Smooth muscle cell of the umbilical artery (primary cell): ENCODE measurements around the gene OR2W3. TPM values are rescaled to one million over a fixed set of nuclear protein-coding genes. Genes with fewer than 3 reads are reported as not detected.

Experiments
- total RNA-seq: library from RNA; depleted of rRNA; stranded (reverse); fragments of >200 nt; gene quantifications from 2 replicates; pipeline ENCODE4 v1.2.3, GENCODE V29; 2014

Gene OR2W3
- total RNA-seq: not detected in 2 replicates

GRCh38 chr1:247895163-247895637 lies at the start of gene OR2W3:
Gene OR2W3 (plus strand): TSS chr1:247895587. CDS start chr1:247895587, 0 bp downstream.

DNA sequence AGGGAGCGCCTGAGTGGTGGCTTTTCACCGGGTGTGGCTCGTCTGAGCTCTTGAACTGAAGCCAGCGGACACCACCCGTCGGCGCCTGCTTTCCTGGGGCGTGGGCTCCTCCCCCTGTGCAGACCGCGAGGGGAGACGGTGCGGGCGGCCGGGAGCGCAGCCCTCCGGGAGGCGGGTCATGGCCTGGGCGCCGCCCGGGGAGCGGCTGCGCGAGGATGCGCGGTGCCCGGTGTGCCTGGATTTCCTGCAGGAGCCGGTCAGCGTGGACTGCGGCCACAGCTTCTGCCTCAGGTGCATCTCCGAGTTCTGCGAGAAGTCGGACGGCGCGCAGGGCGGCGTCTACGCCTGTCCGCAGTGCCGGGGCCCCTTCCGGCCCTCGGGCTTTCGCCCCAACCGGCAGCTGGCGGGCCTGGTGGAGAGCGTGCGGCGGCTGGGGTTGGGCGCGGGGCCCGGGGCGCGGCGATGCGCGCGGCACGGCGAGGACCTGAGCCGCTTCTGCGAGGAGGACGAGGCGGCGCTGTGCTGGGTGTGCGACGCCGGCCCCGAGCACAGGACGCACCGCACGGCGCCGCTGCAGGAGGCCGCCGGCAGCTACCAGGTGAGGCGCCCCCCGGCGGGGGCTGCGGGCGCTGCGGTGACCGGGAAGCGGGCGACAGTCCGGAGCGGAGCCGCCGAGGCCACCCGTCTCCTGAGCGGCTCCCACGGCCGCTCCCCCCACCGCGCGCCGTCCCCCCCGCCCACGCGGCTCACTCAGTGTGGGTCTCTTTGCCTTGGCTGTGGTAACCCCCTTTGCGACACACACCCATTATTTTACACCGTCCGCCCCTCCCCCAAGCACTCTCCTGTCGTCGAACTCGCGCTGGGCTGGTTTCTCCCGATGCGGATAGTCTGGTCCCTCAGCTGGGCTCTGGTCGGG lies 38.1 kb upstream of the OR2W3 start, which contains the start of gene TRIM58:
TRIM58 (plus strand) TSS at position 119 of the 916 bp plus-strand sequence; CDS start at position 179, 60 bp downstream.

DNA sequence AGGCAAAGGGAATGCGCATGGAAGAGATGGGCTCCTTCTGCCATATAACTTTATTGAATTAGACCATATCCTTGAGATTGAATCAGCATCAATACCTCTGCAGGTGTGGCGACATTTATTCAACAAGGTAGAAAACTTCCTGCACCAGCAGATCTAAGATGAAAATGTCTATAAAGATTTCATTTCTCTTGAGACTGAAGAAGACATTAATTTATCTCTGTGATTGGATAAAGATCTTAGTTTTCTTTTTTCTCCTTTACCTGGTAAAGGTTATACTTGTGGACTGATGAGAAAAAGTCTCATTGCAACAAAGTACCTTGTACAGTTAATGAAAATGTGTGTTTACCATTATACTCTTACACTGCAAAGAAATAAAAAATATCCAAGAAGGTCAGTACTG lies 24.6 kb downstream of the OR2W3 start, which contains the start of gene OR2T8:
OR2T8 (plus strand) TSS at position 301 of the 400 bp plus-strand sequence. CDS start 766 bp downstream, outside the sequence.

GRCh38 chr1:247924868-247925267 lies 29.5 kb downstream of the OR2W3 start, which contains the start of gene OR2AJ1:
Gene OR2AJ1 (plus strand): TSS chr1:247924889. CDS start chr1:247933769, 8,880 bp downstream.

Other genes with a start within 250 kb of the OR2W3 start
- not detected in 2 replicates for gene OR13G1, start 215.8 kb upstream of the OR2W3 start, total RNA-seq
- not detected in 2 replicates for gene OR6F1, start 178.9 kb upstream of the OR2W3 start, total RNA-seq
- not detected in 2 replicates for gene OR14K1, start 157.0 kb upstream of the OR2W3 start, total RNA-seq
- gene OR14A2, start 147.4 kb upstream of the OR2W3 start, total RNA-seq: not detected in 2 replicates
- not detected in 2 replicates for gene OR1C1, start 135.0 kb upstream of the OR2W3 start, total RNA-seq
- not detected in 2 replicates for gene OR14A16, start 71.5 kb upstream of the OR2W3 start, total RNA-seq
- not detected in 2 replicates for gene OR11L1, start 53.7 kb upstream of the OR2W3 start, total RNA-seq
- gene TRIM58, start 38.4 kb upstream of the OR2W3 start, total RNA-seq: 0.05 TPM in 1 of 2 replicates, not detected in the other
- not detected in 2 replicates for gene OR2T8, start 24.7 kb downstream of the OR2W3 start, total RNA-seq
- not detected in 2 replicates for gene OR2AJ1, start 29.3 kb downstream of the OR2W3 start, total RNA-seq
- gene OR2L8, start 53.3 kb downstream of the OR2W3 start, total RNA-seq: not detected in 2 replicates
- not detected in 2 replicates for gene OR2AK2, start 69.6 kb downstream of the OR2W3 start, total RNA-seq
- gene OR2L5, start 118.1 kb downstream of the OR2W3 start, total RNA-seq: not detected in 2 replicates
- gene OR2L2, start 134.5 kb downstream of the OR2W3 start, total RNA-seq: not detected in 2 replicates
- gene OR2L3, start 151.2 kb downstream of the OR2W3 start, total RNA-seq: not detected in 2 replicates
- gene OR2L13, start 199.6 kb downstream of the OR2W3 start, total RNA-seq: not detected in 2 replicates
- not detected in 2 replicates for gene OR2M5, start 249.6 kb downstream of the OR2W3 start, total RNA-seq